Measurements from ENCODE around the gene RNF149.

- TF ChIP-seq EZH2 (IDR thresholded peaks at IDR 0.05; ENCODE audit: borderline replicate concordance, low read length) (no peak), CTCF (conservative IDR thresholded peaks at IDR 0.05 in 1 of 2, IDR thresholded peaks at IDR 0.05 in 1 of 2; ENCODE audit: extremely low read depth in 1 of 2, insufficient read depth in 1 of 2, low read depth in 1 of 2, low read length in 2 of 2) (no peak)
Measured at GRCh38 chr2:101231937-101232730, 76.4 kb downstream of the RNF149 start.
